ENCODE results near the gene FAM170A.

DNA sequence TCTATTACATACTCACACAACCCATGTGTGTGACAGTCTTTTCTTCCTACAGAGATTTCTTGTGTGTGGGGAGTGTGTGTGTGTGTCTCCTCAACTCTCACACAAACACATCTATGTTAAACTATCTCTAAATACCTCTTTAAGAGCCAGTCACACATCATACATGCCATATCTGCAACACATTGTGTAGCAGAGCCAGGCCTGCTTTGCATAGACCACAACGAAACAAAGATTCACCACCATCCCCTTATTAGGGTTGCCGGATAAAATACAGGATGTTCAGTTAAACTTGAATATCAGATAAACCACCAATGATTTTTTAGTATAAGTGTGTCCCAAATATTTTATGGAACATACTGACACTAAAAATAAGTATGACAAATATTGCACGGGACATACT lies 2.3 kb downstream of the FAM170A start:
- TF ChIP-seq POLR2AphosphoS5 (IDR thresholded peaks at IDR 0.05; ENCODE audit: low read depth, low read length) = no peak
- TF ChIP-seq POLR2A (IDR thresholded peaks at IDR 0.05; ENCODE audit: low read depth, low read length) = no peak
- TF ChIP-seq POU2F2 (IDR thresholded peaks at IDR 0.05; ENCODE audit: low read depth, low read length) = no peak
- no peak for TF ChIP-seq SPI1 (IDR thresholded peaks at IDR 0.05; ENCODE audit: low read depth, low read length)
- TF ChIP-seq PAX5 (IDR thresholded peaks at IDR 0.05; ENCODE audit: insufficient read depth, low read length, severe bottlenecking) = no peak
- TF ChIP-seq TAF1 (IDR thresholded peaks at IDR 0.05; ENCODE audit: low read depth, low read length) = no peak

All from GM12891 (cell line).